Esophagus muscularis mucosa (tissue), 4 donors: ENCODE results near the gene MARCHF7. TPM values are rescaled to one million over a fixed set of nuclear protein-coding genes. Genes with fewer than 3 reads are reported as not detected.
A peak's percentile ranks its signal among the peaks of the same experiment; 100 is the strongest.
"Not testable (repeated sequence)": the region's sequence is repeated elsewhere in the genome, so short reads cannot be mapped to it uniquely, and the experiment has no call there.

Experiments used
- DNase-seq: peaks from one replicate; pipeline ENCODE4 v3.0.0-alpha.2; 2017; ENCODE audit errors: extremely low spot score
- H3K27ac ChIP-seq, 4 donors: fragments of 200-600 bp; sonication (generic); replicated peaks in 1 of 4; 1 replicate in 3 of 4; 2 replicates in 1 of 4; pipeline ENCODE4 v1.5.1; 2016 to 2019; ENCODE audit warnings: mild to moderate bottlenecking in 1 of 4
- H3K27me3 ChIP-seq, 4 donors: fragments of 200-600 bp; sonication (generic); one replicate each; pipeline versions ENCODE4 v1.5.1 to v1.6.0; 2016 to 2019
- H3K36me3 ChIP-seq, 4 donors: fragments of 200-600 bp; sonication (generic); one replicate each; pipeline ENCODE4 v1.5.1; 2016 to 2019
- H3K4me1 ChIP-seq, 4 donors: fragments of 200-600 bp; sonication (generic); one replicate each; pipeline ENCODE4 v1.5.1; 2016 to 2019
- H3K4me3 ChIP-seq, 4 donors: fragments of 200-600 bp; sonication (generic); 1 replicate in 2 of 4; 2 replicates in 2 of 4; pipeline ENCODE4 v1.5.1; 2016 to 2019; ENCODE audit warnings: mild to moderate bottlenecking in 4 of 4, moderate library complexity in 1 of 4
- H3K9me3 ChIP-seq, 4 donors: fragments of 200-600 bp; sonication (generic); 1 replicate in 3 of 4; 2 replicates in 1 of 4; pipeline ENCODE4 v1.5.1; 2016 to 2019
- CTCF ChIP-seq, 3 experiments: fragments of 200-600 bp in 2 of 3; fragments of 450-650 bp in 1 of 3; sonication (generic) in 2 of 3; IDR thresholded peaks; one replicate each; pipeline ENCODE4 v1.5.1; 2017 to 2019; ENCODE audit warnings: antibody characterized with exemption in 3 of 3, mild to moderate bottlenecking in 2 of 3, moderate library complexity in 1 of 3
- EP300 ChIP-seq: sonication (generic); formaldehyde crosslinking; IDR thresholded peaks from one replicate; pipeline ENCODE4 v1.6.1; 2017; ENCODE audit warnings: antibody characterized with exemption
- POLR2A ChIP-seq: fragments of 450-650 bp; IDR thresholded peaks from one replicate; pipeline ENCODE4 v1.6.1; 2017; ENCODE audit warnings: antibody characterized with exemption, moderate library complexity, mild to moderate bottlenecking, low read depth
- POLR2AphosphoS5 ChIP-seq, 2 donors: sonication (generic); formaldehyde crosslinking; IDR thresholded peaks; one replicate each; pipeline ENCODE4 v1.6.1; 2017; ENCODE audit warnings: antibody characterized with exemption in 2 of 2
- WGBS: methylation state at CpG from one replicate; pipeline ENCODE4 v1.1.5; 2018; 5-methylcytosine and 5-hydroxymethylcytosine counted together
- intact Hi-C: fragments of 100-400 bp; cut with DNase I; formaldehyde crosslinking; loops from one replicate; pipeline ENCODE4 v1.15.1; 2023
- total RNA-seq, 4 donors: library from RNA; depleted of rRNA; stranded (reverse); fragments of >200 nt; gene quantifications; one replicate each; pipeline versions ENCODE4 v1.1.0 to v1.2.1, GENCODE V29; 2016

Gene MARCHF7
- total RNA-seq, 4 donors from 2014 or later: 60.1 to 101 (median 89.4) TPM

DNA sequence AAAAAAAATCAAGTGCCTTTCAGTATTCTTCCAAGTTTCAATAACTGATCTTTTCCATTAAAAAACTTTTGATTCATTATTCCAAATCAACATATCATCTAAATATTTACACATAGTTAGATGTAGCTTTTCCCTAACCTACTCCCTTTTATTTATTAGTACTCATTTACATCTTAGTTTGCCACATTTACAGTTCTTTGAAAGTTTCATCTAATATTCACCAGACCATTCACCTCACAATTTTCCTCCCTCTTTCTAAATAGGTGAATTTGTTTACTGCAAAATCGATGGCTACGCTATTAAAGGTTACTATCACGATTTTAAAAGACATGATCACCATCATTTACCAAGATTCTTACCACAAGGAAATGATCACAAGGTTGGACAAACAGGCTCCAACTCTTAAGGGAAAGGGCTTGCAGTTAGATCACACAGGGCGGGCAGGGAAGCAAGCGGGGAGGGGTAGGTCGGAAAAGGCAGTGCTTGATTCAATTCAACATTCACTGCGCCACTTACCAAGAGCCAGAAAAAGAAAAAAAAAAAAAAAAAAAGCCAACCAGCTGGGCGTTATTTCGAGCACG, 654 bp upstream of the MARCHF7 start:
- DNase-seq: no peak
- 3% methylated on average over 10 of the region's 10 CpGs for WGBS
- Histone ChIP-seq H3K9me3 (no peaks in the 10 kb centered on the region), H3K4me3 (peak overlapping the region; percentile 92 to 98 (median 94)), H3K36me3 (peaks cover 0 to 17% (median 12%) of the 10 kb centered on the region in 4 donors), H3K4me1 (peaks cover 33 to 49% (median 46%) of the 10 kb centered on the region in 4 donors), H3K27me3 (no peaks in the 10 kb centered on the region), H3K27ac (peak overlapping the region; percentile 96 to 99 (median 98))
- TF ChIP-seq CTCF (IDR thresholded peaks at IDR 0.05) (no peak), POLR2A (no peak), POLR2AphosphoS5 (IDR thresholded peaks at IDR 0.05) (no peak), EP300 (no peak)
- intact Hi-C loops: loop anchor here (2.0 kb wide), 1 partner anchor 97 kb away; no protein-coding TSS in a partner anchor

- Histone ChIP-seq H3K27ac (peak overlapping the region; percentile 96 to 99 (median 98)), H3K36me3 (peaks cover 0 to 26% (median 18%) of the 10 kb centered on the region in 4 donors), H3K4me3 (peak overlapping the region; percentile 92 to 98 (median 94)), H3K4me1 (peaks cover 44 to 60% (median 57%) of the 10 kb centered on the region in 4 donors), H3K9me3 (no peaks in the 10 kb centered on the region), H3K27me3 (no peaks in the 10 kb centered on the region)
- peak; percentile 92 for DNase-seq
- TF ChIP-seq EP300: no peak
- TF ChIP-seq POLR2A: no peak
- TF ChIP-seq CTCF (IDR thresholded peaks at IDR 0.05): no peak
- intact Hi-C loops: loop anchor here (2.0 kb wide), 1 partner anchor 98 kb away; no protein-coding TSS in a partner anchor
- WGBS: 0% methylated on average over 28 of the region's 32 CpGs
These were observed 669 bp downstream of the MARCHF7 start for GRCh38 chr2:159712929-159713420.

DNA sequence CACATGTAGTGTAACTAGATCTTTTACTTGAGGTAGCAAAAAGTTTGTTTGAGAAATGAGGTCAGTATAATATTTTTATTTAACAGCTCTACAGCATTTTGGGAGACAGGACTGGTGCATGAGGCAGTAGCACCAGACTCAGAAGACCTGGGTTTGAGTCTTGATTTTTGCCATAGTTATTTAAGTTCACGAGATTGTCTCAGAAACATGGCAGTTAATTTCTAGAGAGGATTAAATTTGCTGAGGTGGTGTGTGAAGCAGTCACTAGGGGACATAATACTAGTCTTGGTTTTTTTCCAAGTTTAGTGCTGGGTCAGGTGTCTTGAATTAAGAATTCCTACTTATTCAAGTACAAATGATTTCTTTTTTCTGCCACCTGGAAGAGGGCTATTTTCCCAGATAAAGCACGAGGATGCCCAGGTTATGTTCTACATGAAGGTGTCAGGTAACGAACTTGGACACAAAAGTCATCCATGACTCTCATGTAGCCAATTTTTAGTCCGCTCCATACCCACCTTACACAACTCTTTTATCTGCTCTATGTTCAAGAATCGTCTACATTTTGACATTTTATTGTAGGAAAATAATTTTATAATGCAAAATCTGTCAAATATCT, 1.4 kb downstream of the MARCHF7 start:
- Histone ChIP-seq H3K36me3 (peaks cover 0 to 29% (median 18%) of the 10 kb centered on the region in 4 donors), H3K27ac (peak overlapping the region; percentile 96 to 99 (median 98)), H3K27me3 (no peaks in the 10 kb centered on the region), H3K9me3 (no peaks in the 10 kb centered on the region), H3K4me1 (peaks cover 52 to 67% (median 65%) of the 10 kb centered on the region in 4 donors), H3K4me3 (peak overlapping the region; percentile 92 to 98 (median 94))
- no peak for DNase-seq
- WGBS: 42% methylated on average over 5 of the region's 5 CpGs
- TF ChIP-seq POLR2A (no peak), POLR2AphosphoS5 (IDR thresholded peaks at IDR 0.05) (no peak), EP300 (no peak), CTCF (IDR thresholded peaks at IDR 0.05) (no peak)
- intact Hi-C loops: loop anchor here (2.0 kb wide), 1 partner anchor 99 kb away; no protein-coding TSS in a partner anchor

DNA sequence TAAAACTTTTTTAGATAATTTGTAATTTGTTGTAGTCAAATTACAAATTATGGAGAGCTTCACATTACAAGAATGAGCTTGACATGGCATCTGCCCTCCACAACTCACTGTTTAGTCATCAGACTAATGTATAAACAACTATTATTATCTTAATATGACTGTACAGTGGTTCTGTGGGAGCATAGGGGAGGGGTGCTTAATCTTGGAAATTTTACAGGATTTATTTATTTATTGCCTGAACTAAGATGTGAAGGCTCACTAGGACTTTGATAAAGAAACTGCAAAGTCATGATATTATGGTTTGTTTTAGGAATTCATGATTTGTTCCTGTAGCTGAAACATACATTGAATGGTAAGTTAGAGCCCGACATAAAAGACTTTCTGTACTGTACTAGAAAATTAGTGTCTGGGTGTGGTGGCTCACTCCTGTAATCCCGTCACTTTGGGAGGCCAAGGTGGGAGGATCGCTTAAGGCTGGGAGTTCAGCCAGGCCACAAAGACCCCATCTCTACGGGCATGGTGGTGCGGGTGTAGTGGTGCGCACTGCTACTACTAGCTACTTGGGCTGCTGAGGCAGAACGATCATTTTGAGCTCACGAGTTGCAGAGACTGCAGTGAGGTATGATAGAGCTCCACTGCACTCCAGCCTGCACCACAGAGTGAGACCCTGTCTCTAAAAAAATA, 2.1 kb downstream of the MARCHF7 start:
- WGBS: 73% methylated on average over 8 of the region's 8 CpGs
- Histone ChIP-seq H3K27me3 (no peaks in the 10 kb centered on the region), H3K9me3 (no peaks in the 10 kb centered on the region), H3K27ac (peak overlapping the region in 2 of 4 donors; percentile 98 to 99), H3K4me1 (peaks cover 55 to 72% (median 69%) of the 10 kb centered on the region in 4 donors), H3K4me3 (peak overlapping the region; percentile 92 to 98 (median 94)), H3K36me3 (peaks cover 3 to 35% (median 24%) of the 10 kb centered on the region in 4 donors)
- intact Hi-C loops: no loop called here
- no peak for DNase-seq
- TF ChIP-seq POLR2A (no peak), POLR2AphosphoS5 (IDR thresholded peaks at IDR 0.05) (no peak)

GRCh38 chr2:159715451-159715850, 3.1 kb downstream of the MARCHF7 start:
- no peak for DNase-seq
- Histone ChIP-seq H3K4me1 (peaks cover 62 to 80% (median 78%) of the 10 kb centered on the region in 4 donors), H3K9me3 (no peaks in the 10 kb centered on the region), H3K27ac (no peak overlapping the region), H3K36me3 (peaks cover 8 to 46% (median 33%) of the 10 kb centered on the region in 4 donors), H3K4me3 (no peak overlapping the region), H3K27me3 (no peaks in the 10 kb centered on the region)
- WGBS: 79% methylated on average over 4 of the region's 4 CpGs
- intact Hi-C loops: no loop called here
- TF ChIP-seq POLR2A: no peak
- TF ChIP-seq CTCF (IDR thresholded peaks at IDR 0.05): no peak
- TF ChIP-seq EP300: no peak
- TF ChIP-seq POLR2AphosphoS5 (IDR thresholded peaks at IDR 0.05): no peak

DNA sequence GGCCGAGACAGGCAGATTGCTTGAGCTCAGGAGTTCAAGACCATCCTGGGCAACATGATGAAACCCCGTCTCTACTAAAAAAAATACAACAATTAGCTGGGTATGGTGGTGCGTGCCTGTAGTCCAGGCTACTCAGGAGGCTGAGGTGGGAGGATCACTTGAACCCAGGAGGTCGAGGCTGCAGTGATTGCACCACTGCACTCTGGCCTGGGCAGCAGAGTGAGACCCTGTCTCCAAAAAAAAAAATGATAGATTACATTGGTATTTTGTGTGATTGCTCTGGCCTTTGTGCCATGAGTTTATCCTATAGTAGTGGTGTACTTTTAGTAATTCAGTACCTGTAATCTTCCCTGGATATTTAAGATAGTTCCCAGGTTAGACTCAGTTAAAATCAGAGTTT, 4.1 kb downstream of the MARCHF7 start:
- 93% methylated on average over 4 of the region's 4 CpGs for WGBS
- H3K9me3 ChIP-seq, H3K4me3 ChIP-seq, DNase-seq, intact Hi-C loops, H3K27me3 ChIP-seq, H3K27ac ChIP-seq: not testable (repeated sequence)
- peaks cover 66 to 80% (median 77%) of the 10 kb centered on the region in 4 donors for H3K4me1 ChIP-seq
- H3K36me3 ChIP-seq: peaks cover 8 to 46% (median 34%) of the 10 kb centered on the region in 4 donors
